Immature natural killer cell (primary cell): Measurements from ENCODE around the gene CDCA3. TPM values are rescaled to one million over a fixed set of nuclear protein-coding genes. Genes with fewer than 3 reads are reported as not detected.

Experiments
- DNase-seq, 3 donors: peaks; one replicate each; pipeline ENCODE4 v3.0.0; 2022; ENCODE audit warnings: mixed read lengths in 1 of 3
- H3K27ac Mint-ChIP-seq, 6 donors: one replicate each; pipeline ENCODE4 v1.8.0; 2020; ENCODE audit warnings: mixed read lengths in 6 of 6, mild to moderate bottlenecking in 5 of 6, inconsistent platforms in 4 of 6, moderate library complexity in 3 of 6
- H3K27me3 Mint-ChIP-seq, 3 donors: one replicate each; pipeline ENCODE4 v1.8.0; 2020 to 2021; ENCODE audit warnings: low read depth in 3 of 3, mild to moderate bottlenecking in 3 of 3, mixed read lengths in 3 of 3, moderate library complexity in 3 of 3, inconsistent platforms in 1 of 3
- H3K36me3 Mint-ChIP-seq, 3 donors: one replicate each; pipeline ENCODE4 v1.8.0; 2020; ENCODE audit warnings: mixed read lengths in 3 of 3, inconsistent platforms in 2 of 3, mild to moderate bottlenecking in 2 of 3
- H3K4me1 Mint-ChIP-seq, 2 donors: one replicate each; pipeline ENCODE4 v1.8.0; 2020; ENCODE audit warnings: inconsistent platforms in 2 of 2, mild to moderate bottlenecking in 2 of 2, mixed read lengths in 2 of 2, moderate library complexity in 1 of 2
- H3K4me3 Mint-ChIP-seq, 5 donors: one replicate each; pipeline ENCODE4 v1.8.0; 2020; ENCODE audit warnings: mild to moderate bottlenecking in 5 of 5, mixed read lengths in 5 of 5, inconsistent platforms in 3 of 5, moderate library complexity in 3 of 5
- H3K9me3 Mint-ChIP-seq, 6 donors: one replicate each; pipeline ENCODE4 v1.8.0; 2020; ENCODE audit warnings: mild to moderate bottlenecking in 6 of 6, mixed read lengths in 6 of 6, inconsistent platforms in 4 of 6, moderate library complexity in 3 of 6
- polyA plus RNA-seq, 3 donors: library from polyadenylated mRNA; unstranded; fragments of 300-500 nt; fragmentation: Illumina TruSeq; gene quantifications; one replicate each; pipeline ENCODE4 v1.2.3, GENCODE V29; 2021

The CDCA3 gene
- polyA plus RNA-seq, 3 donors from 2014 or later, result 0.99 to 1.5 TPM; not detected in 1

DNA sequence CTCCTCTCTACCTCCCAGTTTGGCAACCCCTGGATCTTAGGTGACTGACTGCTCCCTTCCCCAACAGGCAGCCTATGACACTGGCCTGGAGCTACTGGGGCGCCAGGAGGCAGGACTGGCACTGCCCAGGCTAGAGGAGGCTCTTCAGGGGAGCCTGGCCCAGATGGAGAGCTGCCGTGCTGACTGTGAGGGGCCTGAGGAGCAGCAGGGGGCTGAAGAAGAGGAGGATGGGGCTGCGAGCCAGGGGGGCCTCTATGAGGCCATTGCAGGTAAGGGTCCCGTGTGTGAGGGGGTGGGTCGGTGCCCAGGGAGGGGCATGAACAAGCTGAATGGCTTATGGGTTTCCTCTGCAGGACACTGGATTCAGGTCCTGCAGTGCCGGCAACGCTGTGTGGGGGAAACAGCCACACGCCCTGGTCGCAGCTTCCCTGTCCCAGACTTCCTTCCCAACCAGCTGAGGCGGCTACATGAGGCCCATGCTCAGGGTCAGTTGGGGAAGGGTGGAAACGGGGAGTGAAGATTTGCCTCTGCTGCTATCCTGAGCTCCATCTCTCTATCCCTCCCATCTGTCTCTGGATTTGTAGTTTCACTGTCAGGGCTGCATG, 20.7 kb downstream of the CDCA3 start:
- Mint-ChIP-seq H3K27ac (no peak overlapping the region), H3K9me3 (peaks cover 0 to 1% (median 0%) of the 10 kb centered on the region in 6 donors), H3K36me3 (no peaks in the 10 kb centered on the region), H3K4me3 (peak overlapping the region; percentile 48 to 69 (median 59)), H3K27me3 (peaks cover 14 to 32% (median 31%) of the 10 kb centered on the region in 3 donors), H3K4me1 (peaks cover 12 to 13% of the 10 kb centered on the region in 2 donors)
- DNase-seq, result no peak

DNA sequence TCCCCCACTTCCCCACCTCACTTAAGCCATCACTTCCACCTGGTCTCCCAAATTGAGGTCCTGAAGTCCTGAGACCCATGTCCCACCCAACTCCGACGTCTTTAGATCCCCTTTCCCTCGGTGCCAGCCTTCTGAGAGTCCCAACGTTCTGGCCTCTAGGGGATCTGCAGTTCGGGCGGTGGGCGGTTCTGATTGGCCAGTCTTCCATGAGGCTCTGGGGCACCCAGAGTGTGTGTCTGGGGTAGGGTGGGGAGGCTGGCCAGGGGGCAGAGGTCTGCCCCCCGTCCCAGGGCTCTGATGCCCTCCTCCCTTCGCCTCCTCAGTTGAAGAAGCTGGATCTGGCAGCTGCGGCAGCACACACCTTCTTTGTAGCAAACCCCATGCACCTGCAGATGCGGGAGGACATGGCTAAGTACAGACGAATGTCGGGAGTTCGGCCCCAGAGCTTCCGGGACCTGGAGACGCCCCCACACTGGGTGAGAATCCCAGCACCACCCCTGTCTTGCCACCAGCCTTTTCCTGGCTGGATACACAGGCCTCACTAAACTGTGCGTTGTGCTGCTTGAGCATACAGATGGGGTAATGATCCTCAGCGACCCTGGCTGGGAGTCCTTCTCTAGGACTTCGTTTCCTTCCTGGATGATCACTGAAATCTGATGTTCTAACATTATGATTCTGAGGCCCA, 21.4 kb downstream of the CDCA3 start:
- H3K4me1 Mint-ChIP-seq, result peaks cover 12 to 13% of the 10 kb centered on the region in 2 donors
- peaks cover 17 to 34% (median 33%) of the 10 kb centered on the region in 3 donors for H3K27me3 Mint-ChIP-seq
- no peak overlapping the region for H3K27ac Mint-ChIP-seq
- peak overlapping the region; percentile 84 to 89 (median 86) for H3K4me3 Mint-ChIP-seq
- peaks cover 0 to 1% (median 0%) of the 10 kb centered on the region in 6 donors for H3K9me3 Mint-ChIP-seq
- H3K36me3 Mint-ChIP-seq, result no peaks in the 10 kb centered on the region
- DNase-seq, result no peak

DNA sequence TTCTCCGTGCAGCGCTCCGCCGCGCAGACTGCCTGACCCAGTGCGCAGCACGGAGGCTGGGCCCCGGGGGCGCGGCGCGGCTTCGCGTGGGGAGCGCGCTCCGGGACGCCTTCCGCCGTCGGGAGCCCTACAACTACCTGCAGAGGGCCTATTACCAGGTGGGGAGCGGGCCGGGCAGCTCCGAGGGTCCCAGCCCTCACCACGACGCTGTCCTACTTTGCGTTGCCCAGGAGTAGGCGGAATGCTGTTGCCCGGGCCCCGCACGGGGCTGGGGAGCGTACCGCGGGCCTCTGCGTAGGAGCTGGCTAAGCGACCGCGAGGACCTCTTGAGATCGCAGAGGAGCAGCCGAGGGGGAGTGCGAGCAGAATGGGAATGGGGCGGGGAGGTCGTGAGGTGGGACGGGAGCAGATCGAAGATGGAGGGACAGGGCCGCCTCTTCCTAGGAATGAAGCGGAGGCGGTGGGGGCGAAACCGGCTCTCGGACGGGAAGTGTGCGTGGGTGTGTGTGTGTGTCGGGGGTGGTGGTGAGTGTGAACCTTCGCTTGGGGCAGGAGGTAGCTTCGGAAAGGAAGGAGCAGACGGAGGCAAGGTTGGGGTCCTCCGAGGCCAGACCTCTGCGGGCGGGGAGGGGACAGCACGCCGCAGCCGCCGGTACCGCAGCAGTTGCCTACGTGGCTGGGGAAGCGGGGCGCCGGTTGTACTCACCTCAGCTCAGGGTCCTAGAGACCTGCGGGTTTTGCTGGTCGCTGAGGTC, 22.1 kb downstream of the CDCA3 start:
- peak; percentile 22 to 30 (median 25) for DNase-seq
- H3K4me3 Mint-ChIP-seq, result peak overlapping the region; percentile 84 to 89 (median 86)
- H3K36me3 Mint-ChIP-seq, result no peaks in the 10 kb centered on the region
- H3K9me3 Mint-ChIP-seq, result peaks cover 0 to 1% (median 0%) of the 10 kb centered on the region in 6 donors
- peaks cover 12 to 13% of the 10 kb centered on the region in 2 donors for H3K4me1 Mint-ChIP-seq
- H3K27me3 Mint-ChIP-seq, result peaks cover 20 to 37% (median 32%) of the 10 kb centered on the region in 3 donors
- H3K27ac Mint-ChIP-seq, result peak overlapping the region in 3 of 6 donors; percentile 49 to 79 (median 49)

DNA sequence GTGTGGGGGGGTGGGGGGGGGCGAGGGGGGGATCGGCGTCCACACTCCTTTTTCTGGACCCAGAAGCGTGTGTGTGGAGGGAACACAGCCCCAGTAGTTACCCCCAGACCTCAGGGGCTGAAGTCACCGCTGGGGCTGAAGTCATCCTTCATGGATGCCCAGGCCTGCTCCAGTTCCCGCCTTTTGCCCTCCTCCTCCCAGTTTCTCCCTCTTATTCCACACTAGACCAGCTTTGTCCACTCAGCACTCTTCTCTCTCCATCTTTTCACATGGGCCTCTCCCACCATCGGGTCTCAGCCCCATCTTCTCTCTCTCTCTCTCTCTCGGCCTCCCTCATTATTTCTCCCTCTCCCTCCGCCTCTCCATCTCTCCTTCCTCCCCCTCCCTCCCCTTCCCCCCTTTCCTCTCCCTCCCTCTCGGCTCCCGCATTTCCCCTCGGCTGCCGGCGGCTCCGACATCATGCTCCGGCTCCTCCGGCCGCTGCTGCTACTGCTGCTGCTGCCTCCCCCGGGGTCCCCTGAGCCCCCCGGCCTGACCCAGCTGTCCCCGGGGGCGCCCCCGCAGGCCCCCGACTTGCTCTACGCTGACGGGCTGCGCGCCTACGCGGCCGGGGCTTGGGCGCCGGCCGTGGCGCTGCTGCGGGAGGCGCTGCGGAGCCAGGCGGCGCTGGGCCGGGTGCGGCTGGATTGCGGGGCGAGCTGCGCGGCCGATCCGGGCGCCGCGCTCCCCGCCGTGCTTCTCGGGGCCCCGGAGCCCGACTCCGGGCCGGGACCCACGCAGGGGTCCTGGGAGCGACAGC, 22.9 kb downstream of the CDCA3 start, which contains the start of gene P3H3:
TSS of gene P3H3 (plus strand) at position 426 of the 799 bp plus-strand sequence. CDS start at position 460, 34 bp downstream.
- Mint-ChIP-seq H3K27ac (peak within 1 kb of the TSS in 3 of 6 donors; percentile 49 to 79 (median 49)), H3K9me3 (peaks cover 0 to 1% (median 0%) of the 10 kb centered on the region in 6 donors), H3K4me1 (peaks cover 12 to 13% of the 10 kb centered on the region in 2 donors), H3K4me3 (peak within 1 kb of the TSS; percentile 84 to 89 (median 86)), H3K36me3 (no peaks in the 10 kb centered on the region), H3K27me3 (peaks cover 21 to 38% (median 37%) of the 10 kb centered on the region in 3 donors)
- peak in 2 of 3 donors; percentile 6 to 12 for DNase-seq

DNA sequence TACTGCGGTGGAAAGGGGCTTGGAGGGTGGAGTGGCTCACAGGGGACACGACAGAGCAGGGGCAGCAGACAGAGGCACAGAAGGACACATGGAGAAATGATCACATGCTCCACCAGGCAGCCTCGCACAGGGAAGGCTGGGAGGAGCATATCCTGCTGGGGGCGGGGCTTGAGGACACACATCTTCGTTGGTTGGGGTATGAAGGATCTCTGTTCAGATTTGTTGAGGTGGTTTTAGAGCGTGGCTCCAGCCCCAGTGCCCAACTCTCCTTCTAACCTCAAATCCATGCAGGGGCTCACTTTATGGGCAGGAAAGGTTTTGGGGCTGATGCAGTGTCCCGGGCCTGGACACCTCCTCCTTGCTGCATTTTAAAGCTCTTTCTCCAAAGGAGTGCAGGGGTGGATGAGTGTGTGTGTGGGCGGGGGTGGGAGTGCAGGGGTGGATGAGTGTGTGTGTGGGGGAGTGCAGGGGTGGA, 23.6 kb downstream of the CDCA3 start:
- H3K27me3 Mint-ChIP-seq, result peaks cover 24 to 42% (median 41%) of the 10 kb centered on the region in 3 donors
- peaks cover 0 to 1% (median 0%) of the 10 kb centered on the region in 6 donors for H3K9me3 Mint-ChIP-seq
- peak overlapping the region in 4 of 5 donors; percentile 14 to 54 (median 32) for H3K4me3 Mint-ChIP-seq
- H3K4me1 Mint-ChIP-seq, result peaks cover 12 to 13% of the 10 kb centered on the region in 2 donors
- no peak for DNase-seq
- H3K36me3 Mint-ChIP-seq, result no peaks in the 10 kb centered on the region
- no peak overlapping the region for H3K27ac Mint-ChIP-seq

DNA sequence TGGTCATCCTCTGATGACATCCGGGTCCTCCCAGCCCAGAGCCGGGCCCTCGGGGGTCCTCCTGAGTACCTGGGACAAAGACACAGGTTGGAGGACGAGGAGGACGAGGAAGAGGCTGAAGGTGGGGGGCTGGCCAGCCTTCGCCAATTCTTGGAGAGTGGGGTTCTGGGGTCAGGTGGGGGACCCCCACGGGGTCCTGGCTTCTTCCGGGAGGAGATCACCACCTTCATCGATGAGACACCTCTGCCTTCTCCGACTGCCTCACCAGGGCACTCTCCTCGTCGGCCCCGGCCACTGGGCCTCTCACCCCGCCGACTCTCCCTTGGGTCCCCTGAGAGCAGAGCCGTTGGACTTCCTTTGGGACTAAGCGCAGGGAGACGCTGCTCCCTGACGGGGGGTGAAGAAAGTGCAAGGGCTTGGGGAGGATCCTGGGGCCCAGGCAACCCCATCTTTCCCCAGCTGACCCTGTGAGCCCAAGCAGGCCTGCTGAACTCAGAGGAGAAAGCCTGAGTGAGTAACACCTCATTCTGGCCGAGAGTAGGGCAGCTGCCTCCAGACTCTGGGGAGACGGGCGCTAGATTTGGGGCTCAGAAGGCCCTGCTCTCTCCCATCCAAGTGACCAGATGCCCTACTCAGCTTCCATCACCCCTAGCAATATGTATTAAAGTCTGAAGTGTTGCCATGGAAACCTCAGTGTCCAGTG, 24.2 kb downstream of the CDCA3 start:
- Mint-ChIP-seq H3K9me3 (peaks cover 0 to 1% (median 0%) of the 10 kb centered on the region in 6 donors), H3K36me3 (no peaks in the 10 kb centered on the region), H3K4me3 (peak overlapping the region in 4 of 5 donors; percentile 14 to 54 (median 32)), H3K4me1 (peaks cover 12 to 13% of the 10 kb centered on the region in 2 donors), H3K27me3 (peaks cover 26 to 42% (median 39%) of the 10 kb centered on the region in 3 donors), H3K27ac (no peak overlapping the region)
- DNase-seq, result no peak

DNA sequence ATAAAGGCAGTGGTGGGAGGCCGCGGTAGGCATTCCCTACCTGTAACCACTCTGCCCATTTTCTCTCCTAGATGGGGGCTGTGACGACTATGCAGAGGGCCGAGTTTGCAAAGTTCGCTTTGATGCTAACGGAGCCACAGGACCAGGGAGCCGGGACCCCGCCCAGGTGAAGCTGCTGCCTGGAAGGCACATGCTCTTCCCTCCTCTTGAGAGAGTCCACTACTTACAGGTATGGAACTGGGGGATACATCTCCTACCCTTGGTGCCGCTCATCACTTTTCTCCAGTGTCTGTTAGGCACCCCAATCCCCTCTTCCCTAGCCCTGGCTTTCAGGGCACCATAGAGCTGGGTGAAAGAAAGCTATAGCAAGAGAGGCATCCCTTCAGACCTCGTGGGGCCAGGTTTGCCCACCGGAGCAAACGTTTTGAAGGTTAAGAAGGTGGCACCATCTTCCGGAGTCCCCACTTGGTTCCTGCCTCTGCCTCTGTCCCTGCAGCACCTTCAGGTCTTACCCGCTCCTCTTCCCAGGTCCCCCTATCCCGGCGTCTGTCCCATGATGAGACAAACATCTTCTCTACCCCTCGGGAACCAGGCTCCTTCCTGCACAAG, 24.9 kb downstream of the CDCA3 start:
- DNase-seq, result no peak
- Mint-ChIP-seq H3K9me3 (peaks cover 0 to 1% (median 0%) of the 10 kb centered on the region in 6 donors), H3K36me3 (no peaks in the 10 kb centered on the region), H3K4me1 (peaks cover 13 to 14% of the 10 kb centered on the region in 2 donors), H3K4me3 (no peak overlapping the region), H3K27me3 (peaks cover 24 to 41% (median 40%) of the 10 kb centered on the region in 3 donors), H3K27ac (no peak overlapping the region)

DNA sequence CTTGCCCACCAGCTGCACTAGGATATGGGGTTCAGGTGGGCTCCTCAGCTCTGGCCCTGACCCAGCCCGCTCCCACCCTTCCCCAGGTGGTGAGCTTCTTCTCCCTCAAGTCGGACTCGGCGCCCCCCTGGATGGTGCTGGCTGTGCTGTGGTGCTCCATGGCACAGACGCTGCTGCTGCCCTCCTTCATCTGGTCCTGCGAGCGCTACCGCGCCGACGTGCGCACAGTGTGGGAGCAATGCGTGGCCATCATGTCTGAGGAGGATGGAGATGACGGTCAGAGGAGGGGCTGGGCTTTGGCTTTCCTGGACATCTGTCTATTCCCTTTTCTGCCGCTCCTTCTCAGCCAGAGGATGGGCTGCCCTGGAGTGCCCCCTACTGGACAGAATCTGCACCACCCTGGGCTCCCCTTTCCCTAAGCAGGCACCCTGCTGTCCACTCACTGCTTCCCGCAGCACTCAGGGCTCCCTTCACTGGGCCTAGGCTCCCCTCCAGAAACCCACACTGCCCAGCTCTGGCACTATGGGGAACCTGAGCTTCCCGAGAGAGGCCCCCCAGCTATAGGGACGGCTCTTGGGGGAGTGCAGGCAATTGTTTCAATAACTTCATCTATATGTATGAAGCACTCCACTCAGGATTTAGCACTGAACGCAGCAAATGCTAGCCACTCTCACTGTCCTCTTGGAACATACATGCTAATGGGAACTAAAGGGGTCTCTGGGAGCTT, 25.5 kb downstream of the CDCA3 start:
- Mint-ChIP-seq H3K4me1 (peaks cover 13 to 18% of the 10 kb centered on the region in 2 donors), H3K27me3 (peaks cover 24 to 45% (median 43%) of the 10 kb centered on the region in 3 donors), H3K27ac (no peak overlapping the region), H3K36me3 (no peaks in the 10 kb centered on the region), H3K9me3 (peaks cover 0 to 1% (median 0%) of the 10 kb centered on the region in 6 donors), H3K4me3 (no peak overlapping the region)
- peak; percentile 51 to 64 (median 57) for DNase-seq

DNA sequence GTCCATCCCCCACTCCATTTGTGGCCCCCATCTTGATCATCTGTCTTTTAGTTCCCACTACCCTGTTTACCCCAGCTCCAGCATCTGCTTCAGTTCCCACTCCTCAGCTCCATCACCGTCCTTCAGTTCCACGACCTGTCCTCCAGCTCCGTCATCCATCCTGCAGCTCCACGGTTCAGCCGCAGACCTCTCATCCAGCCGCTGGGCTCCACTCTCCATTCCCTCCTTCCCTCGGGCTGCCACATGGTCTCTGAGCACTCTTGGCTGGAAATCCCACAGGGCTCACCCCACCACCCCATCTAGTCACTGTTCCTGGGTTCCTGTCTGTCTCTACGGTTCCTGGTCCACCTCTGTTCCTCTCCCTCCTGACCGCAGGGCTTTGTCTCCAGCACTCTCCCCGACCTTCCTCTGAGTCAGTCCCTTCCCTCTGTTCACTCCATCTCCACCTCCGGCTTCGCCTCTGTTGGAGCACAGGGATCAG, 26.1 kb downstream of the CDCA3 start:
- DNase-seq, result no peak
- H3K27me3 Mint-ChIP-seq, result peaks cover 22 to 43% (median 39%) of the 10 kb centered on the region in 3 donors
- no peak overlapping the region for H3K4me3 Mint-ChIP-seq
- H3K9me3 Mint-ChIP-seq, result peaks cover 0 to 1% (median 0%) of the 10 kb centered on the region in 6 donors
- no peak overlapping the region for H3K27ac Mint-ChIP-seq
- peaks cover 13 to 18% of the 10 kb centered on the region in 2 donors for H3K4me1 Mint-ChIP-seq
- no peaks in the 10 kb centered on the region for H3K36me3 Mint-ChIP-seq

DNA sequence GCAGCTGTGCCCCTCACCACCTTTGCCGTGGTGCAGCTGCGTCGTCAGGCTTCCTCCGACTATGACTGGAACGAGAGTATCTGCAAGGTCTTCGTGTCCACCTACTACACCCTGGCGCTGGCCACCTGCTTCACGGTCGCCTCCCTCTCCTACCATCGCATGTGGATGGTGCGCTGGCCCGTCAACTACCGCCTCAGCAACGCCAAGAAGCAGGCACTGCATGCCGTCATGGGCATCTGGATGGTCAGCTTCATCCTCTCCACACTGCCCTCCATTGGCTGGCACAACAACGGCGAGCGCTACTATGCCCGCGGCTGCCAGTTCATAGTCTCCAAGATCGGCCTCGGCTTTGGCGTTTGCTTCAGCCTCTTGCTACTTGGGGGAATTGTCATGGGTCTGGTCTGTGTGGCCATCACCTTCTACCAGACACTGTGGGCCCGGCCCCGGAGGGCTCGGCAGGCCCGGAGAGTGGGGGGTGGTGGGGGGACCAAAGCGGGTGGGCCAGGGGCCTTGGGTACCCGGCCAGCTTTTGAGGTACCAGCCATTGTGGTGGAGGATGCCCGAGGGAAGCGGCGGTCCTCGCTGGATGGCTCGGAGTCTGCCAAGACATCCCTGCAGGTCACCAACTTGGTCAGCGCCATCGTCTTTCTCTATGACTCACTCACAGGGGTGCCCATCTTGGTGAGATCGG, 26.9 kb downstream of the CDCA3 start:
- DNase-seq, result no peak
- peaks cover 0 to 1% (median 0%) of the 10 kb centered on the region in 6 donors for H3K9me3 Mint-ChIP-seq
- peaks cover 19 to 41% (median 37%) of the 10 kb centered on the region in 3 donors for H3K27me3 Mint-ChIP-seq
- H3K4me3 Mint-ChIP-seq, result no peak overlapping the region
- no peaks in the 10 kb centered on the region for H3K36me3 Mint-ChIP-seq
- peaks cover 11 to 15% of the 10 kb centered on the region in 2 donors for H3K4me1 Mint-ChIP-seq
- H3K27ac Mint-ChIP-seq, result no peak overlapping the region
